ENCODE measurements around the gene UBE2C. TPM values are rescaled to one million over a fixed set of nuclear protein-coding genes. Genes with fewer than 3 reads are reported as not detected.

Gene UBE2C
- total and polyA plus RNA-seq, 2 of the 8 experiments (the other 6 are each of a cell fraction or from before 2014, with no cell fraction given): 243 to 326 TPM

- TF ChIP-seq SIN3A (conservative IDR thresholded peaks at IDR 0.05 in 1 of 2, IDR thresholded peaks at IDR 0.05 in 1 of 2; ENCODE audit: low read depth in 1 of 2, low read length in 2 of 2): no peak
These were observed 37.8 kb downstream of the UBE2C start (continued) for GRCh38 chr20:45850238-45850637.

All from H1 (cell line).